ENCODE data around the gene VANGL1. TPM values are rescaled to one million over a fixed set of nuclear protein-coding genes. Genes with fewer than 3 reads are reported as not detected.

Gene VANGL1
- total RNA-seq, 1 donor from 2014 or later, result 14.7 TPM

DNA sequence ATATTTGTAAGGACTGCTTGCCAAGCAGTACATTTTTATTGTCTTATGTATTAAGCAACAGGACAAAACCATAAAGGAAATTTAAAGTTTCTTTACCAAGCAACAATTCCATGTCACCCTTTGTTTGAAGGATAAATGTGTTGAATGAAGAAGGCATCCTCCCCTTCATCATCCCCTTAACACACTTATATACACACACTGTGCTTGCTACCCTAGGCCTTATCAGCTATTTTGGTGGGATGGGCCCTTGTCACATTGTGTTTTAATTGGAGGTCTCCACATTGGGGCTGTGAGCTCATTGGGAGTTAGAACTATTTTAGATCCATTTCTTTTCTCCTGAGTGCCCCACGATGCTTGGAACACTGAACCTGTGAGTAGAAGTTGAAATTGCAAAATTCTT lies 1.9 kb downstream of the VANGL1 start:
- DNase-seq (ENCODE audit: low read depth), result no peak

DNA sequence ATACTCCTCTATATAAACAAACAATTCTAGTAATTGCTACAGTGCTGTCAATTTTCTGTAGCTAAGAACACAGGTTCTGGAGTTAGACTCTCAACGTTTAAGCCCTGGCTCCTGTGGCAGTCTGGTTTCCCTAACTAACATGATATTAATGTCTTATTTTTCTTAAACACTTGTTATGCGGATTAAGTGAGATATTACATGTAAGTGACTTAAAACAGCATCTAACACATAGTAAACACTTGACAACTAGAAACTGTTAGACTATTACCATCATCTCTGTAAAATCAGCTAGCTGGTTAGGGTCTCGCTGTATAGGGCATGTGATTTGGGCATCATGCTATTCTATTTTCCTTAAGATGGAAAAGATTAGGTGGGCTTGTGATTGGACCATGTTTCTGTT lies 2.3 kb downstream of the VANGL1 start:
- no peak for DNase-seq (ENCODE audit: low read depth)

DNA sequence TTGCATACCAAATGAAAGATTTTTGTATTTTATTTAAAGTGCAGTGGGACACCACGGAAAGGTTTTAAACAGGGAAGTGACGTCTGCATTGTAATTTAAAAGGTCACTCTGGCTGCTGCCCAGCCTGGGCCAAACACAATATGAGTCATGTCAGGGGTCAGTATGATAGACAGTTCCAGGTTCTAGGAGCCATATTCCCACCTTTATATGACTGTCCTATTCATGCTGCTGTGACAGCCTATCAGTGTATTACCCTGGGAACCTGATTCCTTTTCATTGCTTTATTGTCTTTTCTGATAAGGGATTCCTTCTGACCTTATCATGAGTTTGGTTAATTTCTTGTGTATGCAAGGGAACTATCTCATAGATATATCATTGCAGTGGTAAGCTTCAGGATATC lies 5.3 kb downstream of the VANGL1 start:
- DNase-seq (ENCODE audit: low read depth), result no peak

DNA sequence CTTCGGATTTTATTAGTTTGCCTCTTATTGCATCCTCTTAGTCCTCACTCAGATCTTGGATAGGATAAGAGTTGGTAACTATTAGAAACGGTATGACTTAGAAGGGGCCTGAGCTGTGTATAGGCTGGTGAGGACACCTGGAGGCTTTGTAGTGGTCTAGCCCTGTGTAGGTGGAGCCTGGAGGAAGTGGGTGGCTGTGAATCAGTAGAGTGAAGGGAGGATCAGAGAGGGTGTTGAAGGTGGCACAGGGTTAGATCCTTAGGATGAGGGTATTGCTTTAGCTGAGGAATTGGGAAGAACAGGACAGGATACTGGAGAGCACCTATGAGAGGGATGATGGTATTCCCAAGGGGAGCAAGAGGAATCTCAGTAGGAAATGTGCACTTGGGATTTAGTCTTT lies 5.7 kb downstream of the VANGL1 start:
- no peak for DNase-seq (ENCODE audit: low read depth)

DNA sequence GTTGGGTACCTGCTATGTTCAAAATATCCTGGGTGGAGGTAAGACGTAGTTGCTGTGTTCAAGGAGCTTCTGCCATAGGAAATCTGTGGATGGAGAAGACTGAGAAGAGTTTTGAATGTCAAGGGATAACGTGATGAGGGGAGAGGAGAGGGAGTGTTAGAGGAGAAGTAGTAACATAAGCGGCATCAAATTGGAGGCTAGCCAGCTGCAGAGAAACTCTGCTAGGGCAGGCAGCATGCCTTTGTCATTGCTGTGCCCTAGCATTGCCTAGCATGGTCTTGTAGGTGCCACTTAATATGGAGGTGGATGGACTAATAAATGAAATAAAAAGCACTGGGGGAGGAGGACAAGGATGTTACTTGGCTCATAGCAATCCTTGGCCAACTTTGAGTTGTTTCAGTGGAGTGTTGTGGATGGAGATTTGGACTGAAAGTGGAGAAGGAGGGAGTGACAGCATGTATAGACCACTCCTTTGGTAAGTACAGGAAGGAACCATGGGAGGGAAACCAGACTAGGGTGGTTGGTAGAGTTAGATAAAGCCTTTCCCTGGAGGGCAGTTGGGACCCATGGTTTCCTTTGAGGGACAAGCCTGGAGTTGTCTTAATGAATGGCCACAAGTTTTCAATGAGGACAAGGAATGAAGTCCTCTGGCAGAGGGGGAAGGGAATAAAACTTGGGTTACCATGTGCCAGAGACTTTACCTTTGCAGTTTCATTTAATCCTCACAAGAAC lies 6.3 kb downstream of the VANGL1 start:
- DNase-seq (ENCODE audit: low read depth), result no peak

DNA sequence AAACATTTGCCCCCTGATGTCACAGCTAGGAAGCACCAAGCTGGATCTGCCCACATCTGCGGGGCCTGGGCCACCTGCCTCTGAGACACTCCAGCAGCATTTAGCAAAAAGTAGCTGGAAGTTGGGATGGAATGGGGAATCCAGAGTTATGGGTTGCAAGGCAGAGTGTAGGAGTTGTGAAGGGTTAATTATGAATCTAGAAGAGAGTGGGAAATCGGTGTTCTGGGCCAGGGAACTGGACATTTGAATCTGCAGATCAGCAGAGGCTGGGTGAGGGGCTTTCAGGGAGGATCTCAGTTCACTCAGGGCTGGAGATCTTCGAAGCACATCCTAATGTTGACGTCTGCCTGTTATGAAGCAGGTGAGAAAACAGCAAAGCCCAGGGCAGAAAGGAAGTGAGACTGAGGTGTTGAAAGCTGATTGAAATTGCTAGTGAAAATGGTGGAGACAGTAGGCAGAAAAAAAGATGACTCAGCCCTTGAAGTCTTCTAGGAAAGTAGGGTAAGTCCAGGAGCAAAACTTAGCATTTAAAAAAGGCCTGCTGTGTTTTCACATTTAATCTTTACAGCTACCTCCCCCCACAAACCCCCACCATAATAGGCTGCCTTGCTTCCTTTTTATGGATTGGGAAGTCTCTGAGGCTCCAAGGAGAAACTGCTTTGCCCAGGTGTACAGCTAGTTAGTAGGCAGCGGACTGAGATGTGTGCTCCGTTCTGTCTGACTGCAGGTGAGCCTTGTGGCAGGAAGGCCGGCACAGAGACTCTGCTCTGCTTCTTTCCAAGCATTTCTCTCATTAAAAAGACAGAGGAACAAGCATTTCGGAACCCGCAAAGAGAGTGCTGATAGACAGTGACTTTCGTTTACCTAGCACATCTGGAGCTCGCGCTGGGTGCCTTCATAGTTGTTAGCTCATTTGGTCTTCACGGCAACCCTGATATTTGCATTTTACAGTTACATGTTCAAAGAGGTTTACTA lies 7.2 kb downstream of the VANGL1 start:
- peak; percentile 25 for DNase-seq (ENCODE audit: low read depth)

DNA sequence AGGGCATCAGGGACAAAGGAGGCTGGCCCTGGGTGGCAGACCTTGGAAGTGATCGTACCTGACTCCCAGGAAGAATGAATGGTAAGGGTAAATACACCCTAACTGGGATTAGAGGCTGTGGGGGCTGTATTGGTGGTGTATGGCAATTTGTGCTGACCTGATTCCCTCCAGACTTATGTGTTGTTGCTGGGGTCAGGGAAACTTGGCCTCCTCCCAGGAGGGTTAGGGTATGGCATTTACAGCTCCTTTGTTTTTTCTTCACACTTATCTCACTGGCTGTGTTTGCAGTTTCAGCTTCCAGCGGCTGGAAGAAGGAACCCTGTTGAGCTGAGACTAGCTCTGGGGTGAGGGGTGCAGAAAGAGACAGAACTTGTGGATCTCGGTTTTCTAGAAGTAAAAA lies 8.2 kb downstream of the VANGL1 start:
- no peak for DNase-seq (ENCODE audit: low read depth)

DNA sequence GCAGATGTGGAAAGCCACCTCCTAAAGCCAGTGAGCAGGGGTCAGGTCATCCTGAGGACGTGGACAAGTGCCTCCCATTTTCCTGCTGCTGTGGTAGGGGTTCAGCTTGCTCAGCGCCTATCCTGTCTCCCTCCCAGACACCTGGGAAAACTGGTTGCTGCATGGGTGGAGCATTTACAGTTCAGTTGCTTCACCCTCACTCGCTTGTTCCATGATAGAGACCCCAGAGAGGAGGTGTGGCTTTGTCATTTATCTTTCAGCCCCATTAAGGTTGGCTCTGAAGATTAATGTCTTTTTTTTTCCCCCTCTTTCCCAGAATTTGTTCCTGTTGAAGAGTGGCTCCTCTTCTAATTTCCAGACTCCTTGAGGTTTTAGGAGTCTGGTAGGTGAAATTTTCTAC lies 9.2 kb downstream of the VANGL1 start:
- DNase-seq (ENCODE audit: low read depth), result no peak

DNA sequence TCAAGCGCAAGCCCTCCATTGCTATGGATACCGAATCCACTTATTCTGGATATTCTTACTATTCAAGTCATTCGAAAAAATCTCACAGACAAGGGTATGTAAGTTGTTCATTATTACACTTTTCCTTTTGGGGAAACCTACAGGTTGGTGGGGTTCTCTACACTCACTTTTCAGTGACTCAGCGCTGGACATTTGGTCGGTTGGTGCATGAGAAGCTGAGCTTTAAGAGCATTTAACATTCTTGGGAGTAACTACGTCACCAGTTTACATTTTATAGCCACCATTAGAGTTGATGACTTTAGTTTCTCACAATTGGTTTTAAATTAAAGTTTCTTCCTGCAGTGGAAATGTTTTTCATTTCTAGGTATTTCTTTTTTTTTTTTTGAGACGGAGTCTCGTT lies 9.6 kb downstream of the VANGL1 start:
- DNase-seq (ENCODE audit: low read depth), result no peak

DNA sequence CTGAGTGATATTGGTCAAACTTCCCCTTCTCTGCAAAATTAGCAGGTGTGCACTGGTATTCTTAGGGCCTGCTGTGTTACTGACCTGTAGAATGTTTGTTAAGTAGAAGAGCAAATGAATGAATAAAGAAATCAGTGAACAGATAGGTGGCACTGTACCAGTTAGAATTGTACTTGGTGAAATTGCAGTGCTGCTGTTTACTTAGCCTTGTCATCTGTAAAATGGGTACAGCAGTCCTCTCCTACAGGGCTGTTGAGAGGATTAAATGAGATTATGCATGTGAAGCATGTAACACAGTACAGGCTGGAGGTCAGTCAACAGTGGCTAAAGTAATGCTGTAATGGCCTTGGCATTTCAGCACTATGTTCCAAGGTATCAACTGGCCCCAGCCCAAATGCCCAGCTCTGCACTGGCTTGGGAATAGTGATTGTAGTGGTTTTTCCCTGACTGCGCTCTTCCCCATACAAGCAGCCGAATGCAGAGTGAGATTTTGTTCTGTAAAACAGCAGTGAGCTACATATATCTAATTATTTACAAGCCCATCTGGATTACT lies 10.5 kb downstream of the VANGL1 start:
- no peak for DNase-seq (ENCODE audit: low read depth)

DNA sequence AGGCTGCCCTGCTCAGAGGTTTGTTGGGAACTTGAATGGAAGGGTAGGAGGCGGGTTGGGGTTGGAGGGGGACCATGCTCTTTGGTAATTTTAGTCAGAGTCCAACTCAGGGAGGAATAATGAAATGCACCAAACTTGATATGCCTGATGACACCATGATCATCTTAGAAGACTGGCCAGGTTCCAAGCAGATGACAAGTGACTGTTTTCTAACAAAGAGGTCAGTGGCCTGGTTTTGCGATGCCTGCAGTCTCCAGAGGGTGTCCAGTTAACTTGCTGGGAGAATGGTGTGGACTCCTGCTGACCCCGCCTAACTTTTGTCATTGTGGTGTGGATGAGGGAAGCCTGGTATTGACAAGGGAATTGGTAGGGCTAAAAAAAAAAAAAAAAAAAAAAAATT lies 12.4 kb downstream of the VANGL1 start:
- DNase-seq (ENCODE audit: low read depth), result no peak

DNA sequence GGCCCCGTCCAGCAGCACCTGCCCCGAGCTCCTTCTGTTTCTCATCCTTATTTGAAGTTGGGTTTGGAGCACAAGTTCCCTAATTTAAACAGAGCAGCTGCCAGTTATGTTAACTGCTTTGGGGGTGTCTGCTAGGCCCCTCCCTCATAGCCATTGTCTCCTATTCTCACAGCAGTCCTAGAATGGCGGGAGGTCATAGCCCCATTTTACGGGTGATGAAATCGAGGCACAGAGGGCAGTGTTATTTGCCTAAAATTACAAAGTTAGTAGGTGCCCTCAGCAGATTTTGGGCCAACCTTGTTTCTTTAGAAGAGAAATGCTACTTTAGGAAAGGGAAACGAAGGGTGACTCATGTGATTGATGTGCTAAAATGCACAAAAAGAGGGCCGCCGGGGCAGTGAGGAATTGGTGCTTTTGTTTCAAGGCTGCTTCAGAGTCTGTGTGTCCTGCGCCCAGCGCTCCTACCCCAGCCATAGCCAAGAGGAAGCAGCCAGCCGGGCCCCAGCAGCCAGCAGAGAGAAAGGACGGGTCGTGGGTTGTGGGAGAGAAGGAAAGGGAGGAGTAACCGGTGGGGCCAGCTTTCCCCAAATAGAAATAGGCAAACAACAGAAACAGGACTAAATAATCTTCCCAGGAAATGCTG lies 13.0 kb downstream of the VANGL1 start:
- no peak for DNase-seq (ENCODE audit: low read depth)

DNA sequence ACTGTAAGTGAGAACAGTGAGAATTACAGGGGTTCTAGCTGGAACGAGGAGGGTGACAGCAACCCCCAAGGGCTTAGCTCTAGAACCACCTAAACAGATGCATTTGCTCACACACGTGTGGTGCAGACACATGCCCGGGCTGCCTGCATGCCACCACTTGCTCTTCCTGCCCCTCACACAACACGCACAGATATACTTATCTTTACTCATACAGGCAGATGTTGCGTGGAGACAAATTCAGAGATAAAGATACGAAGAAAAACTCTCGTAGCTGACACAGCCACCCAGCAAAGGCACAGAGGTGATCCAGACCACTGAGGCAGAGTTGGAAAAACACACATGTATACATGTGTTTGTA lies 13.5 kb downstream of the VANGL1 start:
- DNase-seq (ENCODE audit: low read depth), result no peak

DNA sequence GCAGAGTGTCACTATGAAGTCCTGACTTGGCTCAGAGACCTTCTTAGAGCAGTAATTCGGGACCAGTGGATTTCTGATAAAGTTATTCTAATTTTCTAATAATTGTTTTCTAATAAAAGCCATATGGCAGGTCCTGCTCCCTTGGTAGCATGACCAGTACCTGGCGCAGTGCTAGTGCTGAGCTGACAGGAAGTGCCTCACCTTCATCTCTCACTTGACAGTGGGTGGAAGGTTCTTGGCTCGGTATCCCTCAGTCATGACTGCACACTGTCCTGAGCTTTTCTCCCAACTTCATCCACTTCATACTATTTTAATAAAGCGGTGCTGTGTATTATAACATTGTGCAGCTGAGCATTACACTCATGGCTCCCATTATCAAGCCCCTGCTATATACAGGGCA lies 14.1 kb downstream of the VANGL1 start:
- DNase-seq (ENCODE audit: low read depth), result no peak

DNA sequence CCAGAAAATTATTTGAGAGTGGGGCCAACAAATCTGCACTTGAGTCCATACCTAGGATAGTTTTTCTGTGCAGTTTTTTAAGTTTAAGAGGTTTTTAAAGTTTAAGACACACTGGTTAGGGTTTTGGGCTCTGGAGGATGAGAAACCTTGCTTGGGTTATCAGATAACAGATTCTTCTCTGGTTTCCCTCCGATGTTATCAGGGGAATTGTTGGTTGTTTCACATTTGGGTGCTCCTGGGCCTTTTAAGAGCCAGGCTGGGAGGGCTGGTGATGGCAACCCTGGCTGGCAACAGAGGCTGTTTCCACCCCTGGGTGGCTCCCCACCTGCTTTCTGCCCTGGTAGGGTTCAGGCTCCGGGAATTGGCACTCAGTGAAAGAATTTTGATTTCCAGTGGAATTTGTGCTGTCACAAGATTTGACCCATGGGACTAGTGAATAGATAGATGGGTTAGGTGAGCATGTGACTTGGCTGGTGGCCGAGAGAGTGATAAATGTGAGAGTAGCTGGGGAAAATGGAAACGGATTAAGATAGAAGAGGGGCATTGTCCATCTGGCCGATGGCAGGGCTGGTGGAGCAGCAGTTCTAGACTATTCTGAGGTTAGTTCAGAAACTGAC lies 14.8 kb downstream of the VANGL1 start:
- no peak for DNase-seq (ENCODE audit: low read depth)

DNA sequence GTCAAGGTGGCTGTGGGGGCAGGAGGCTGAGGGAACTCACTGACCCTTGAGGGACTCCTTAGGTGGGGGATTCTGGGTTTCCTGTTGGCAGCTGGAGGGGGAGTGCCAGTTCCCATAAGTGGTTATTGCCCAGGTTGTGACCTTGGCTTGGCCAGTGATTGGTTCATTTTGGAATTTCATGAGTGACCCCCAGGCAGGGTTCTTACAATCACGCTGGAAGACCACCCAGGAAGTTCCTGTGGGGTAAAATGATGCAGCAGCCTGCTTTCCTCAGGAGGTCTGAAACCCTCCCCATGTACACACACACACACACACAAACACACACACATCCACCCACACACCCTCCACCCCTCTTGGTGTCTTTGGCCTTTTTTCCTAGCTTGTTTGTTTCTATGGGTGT lies 16.9 kb downstream of the VANGL1 start:
- DNase-seq (ENCODE audit: low read depth), result no peak

DNA sequence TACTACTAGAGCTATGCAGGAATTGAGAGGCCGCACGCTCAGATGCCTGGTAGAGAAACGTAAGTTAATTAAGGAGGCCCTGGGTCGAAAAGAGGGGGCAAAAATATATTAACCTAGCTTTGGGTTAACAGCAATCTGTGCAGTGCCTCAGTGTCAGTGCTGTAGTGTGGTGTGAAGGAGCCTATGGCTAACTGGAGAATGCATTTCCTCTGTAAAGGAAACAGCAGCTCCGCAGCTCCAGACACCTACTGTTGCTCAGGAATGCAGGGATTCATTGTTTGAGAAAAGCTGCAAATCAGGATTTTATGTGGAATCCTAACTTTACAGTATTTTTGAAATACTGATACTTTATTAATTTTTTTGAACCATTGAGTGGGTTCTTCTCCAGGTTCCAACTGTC lies 18.4 kb downstream of the VANGL1 start:
- DNase-seq (ENCODE audit: low read depth), result no peak

DNA sequence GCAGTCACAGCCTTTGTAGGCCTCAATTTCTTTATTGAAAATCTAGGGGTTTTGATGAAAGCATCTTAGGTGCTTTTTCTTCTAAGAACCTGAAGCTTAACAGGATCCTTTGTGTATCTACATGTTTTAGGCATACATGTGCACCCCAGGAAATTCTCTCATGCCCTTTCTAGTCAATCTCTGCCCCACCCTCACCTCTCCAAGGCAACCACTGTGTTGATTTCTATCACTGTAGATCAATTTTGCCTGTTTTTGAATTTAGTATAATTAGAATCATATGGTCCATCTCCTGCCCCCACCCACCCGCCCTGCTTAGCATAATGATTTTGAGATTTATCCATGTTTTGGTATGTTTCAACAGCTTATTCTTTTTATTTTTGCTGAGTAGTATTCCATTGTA lies 19.4 kb downstream of the VANGL1 start:
- no peak for DNase-seq (ENCODE audit: low read depth)

DNA sequence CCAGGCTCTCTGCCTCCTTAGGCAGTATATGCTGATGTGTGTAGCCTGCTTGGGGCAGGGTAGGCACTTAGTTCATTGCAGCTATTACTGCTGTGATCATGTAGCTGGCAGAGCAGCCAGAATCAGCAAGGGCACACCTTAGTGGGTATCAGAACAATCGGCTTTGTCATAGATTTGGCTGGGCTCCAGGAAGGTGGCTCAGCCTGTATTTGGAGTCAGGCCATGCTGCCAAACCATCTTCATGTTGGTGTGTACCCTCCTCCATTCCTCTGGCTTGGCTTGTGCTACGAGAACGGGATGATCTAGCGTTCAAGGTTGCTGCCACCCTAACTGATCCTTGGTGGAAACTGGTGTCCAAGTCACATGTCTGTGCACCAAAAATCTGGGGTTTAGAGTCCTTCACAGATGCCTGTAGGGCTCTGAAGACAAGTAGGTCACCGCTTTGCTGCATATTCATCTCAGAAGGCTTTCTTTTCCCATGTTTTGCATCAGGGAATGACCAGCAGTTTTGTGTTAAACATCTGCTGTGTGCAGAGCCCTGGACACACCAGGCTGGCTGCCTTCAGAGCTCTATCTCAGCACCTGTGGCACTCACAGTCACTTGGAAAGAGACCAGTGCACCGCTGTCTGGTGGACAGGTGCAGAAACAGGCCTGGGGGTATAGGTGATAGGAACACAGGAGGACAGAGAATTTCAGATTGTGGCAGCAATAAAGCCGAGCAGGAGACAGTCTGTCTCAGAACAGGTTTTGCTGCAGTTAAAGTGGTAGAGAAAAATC lies 23.7 kb downstream of the VANGL1 start:
- DNase-seq (ENCODE audit: low read depth), result no peak

DNA sequence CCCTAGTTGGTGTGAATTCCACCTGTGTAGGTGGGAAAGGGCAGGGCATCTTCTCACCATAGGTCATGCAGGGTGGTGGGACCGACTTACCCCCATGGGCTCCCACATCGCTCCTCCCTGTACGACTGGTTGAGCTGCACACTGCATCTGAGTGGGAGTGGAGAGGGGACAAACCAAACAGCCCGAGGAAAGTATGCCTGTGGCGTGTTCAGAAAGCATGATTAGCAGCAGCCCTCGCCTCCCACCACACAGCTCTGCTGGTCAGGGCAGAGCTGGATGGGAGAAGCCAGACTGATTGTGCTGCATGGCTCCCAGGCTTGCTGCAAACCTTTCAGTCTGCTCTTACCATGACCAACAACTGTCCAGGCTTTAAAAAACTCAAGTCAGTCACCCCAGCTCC lies 24.4 kb downstream of the VANGL1 start:
- DNase-seq (ENCODE audit: low read depth), result no peak

DNA sequence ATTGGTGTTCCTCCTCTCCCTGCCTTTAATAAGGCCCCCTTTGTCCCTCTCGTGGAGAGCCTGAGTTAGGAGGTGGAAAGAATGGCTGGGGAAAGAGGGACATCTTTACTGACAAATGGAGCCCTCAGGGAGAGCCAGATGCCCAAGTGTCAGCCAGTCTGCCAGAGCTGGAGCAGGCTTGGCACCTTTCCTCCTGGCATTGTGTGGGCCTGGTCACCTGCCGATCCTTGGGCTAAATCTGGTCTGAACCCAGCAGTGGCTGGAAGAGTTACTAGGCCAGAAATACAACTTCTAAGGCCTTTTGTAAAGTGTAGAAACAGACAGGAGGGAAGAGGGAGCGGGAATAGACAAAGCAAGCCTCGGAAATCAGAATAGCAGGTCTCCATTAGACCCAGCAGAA lies 24.9 kb downstream of the VANGL1 start:
- no peak for DNase-seq (ENCODE audit: low read depth)
